ENCODE measurements around the gene HERC2. TPM values are rescaled to one million over a fixed set of nuclear protein-coding genes. Genes with fewer than 3 reads are reported as not detected.
A peak's percentile ranks its signal among the peaks of the same experiment; 100 is the strongest.
"Not testable (repeated sequence)": the region's sequence is repeated elsewhere in the genome, so short reads cannot be mapped to it uniquely, and the experiment has no call there.

Gene HERC2
- total and polyA plus RNA-seq, 9 of the 15 experiments (the other 6 are each of a cell fraction or from before 2014, with no cell fraction given), result 10.6 to 84.0 (median 42.6) TPM

DNA sequence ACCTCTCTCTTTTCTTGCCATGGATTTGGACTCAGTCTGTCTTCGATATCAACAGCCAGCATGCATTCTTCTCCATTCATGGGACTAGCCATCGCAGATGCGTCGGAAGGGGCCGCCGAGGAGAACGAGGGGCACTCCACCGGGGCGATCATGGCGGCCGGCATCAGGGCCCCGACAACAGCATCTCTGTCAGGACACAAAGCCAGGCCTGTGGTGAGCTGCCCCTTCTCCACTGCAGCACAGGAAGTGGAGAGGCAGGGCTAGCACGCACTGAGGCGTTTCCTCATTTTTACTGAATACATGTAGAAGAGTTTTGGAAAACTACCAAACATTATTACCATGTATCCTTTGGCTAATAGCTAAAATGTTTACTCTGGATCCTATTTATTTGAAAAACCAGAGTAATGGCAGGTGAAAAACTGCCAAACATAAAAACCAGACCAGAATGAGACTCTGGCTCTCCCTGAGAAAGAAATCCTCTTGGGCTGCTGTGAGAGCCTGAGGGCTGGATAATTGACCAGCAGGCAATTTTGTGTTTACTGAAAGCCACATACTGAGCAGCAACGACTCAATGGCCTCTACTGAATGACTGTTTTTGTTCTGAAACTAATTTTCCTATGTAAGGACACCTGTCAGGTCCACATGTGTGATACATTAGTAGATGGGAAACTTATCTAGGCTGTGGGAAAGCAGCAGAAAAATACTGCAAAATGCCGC is 153.4 kb downstream of the HERC2 start:
- H3K9me3 ChIP-seq (replicated peaks; ENCODE audit: control insufficient read depth, insufficient read depth, low read depth, low read length); FAIRE-seq; H3K4me1 ChIP-seq (replicated peaks in 1 of 2; ENCODE audit: control insufficient read depth in 2 of 2, insufficient read depth in 2 of 2, low read length in 2 of 2); H3K4me2 ChIP-seq (ENCODE audit: insufficient read depth, low read length); H3K27me3 ChIP-seq (ENCODE audit: control insufficient read depth in 2 of 2, insufficient read depth in 2 of 2, low read length in 2 of 2); H3K4me3 ChIP-seq; H3K9me1 ChIP-seq (ENCODE audit: control insufficient read depth, insufficient read depth, low read length); H3K9ac ChIP-seq (ENCODE audit: insufficient read depth in 1 of 2, low read depth in 2 of 2, low read length in 2 of 2); BruUV-seq (replicated peaks); H3K79me2 ChIP-seq (ENCODE audit: control insufficient read depth, insufficient read depth, low read length); CTCF ChIA-PET (ENCODE audit: low intra/inter-chr PET ratio); ATAC-seq; H2AFZ ChIP-seq (ENCODE audit: low read depth, low read length); in situ Hi-C loops (cut with MboI); H3K27ac ChIP-seq (ENCODE audit: extremely low read depth, low read depth, low read length); intact Hi-C loops (cut with micrococcal nuclease); DNase-seq (ENCODE audit: extremely low read depth in 1 of 4, low spot score in 3 of 4); H4K20me1 ChIP-seq (replicated peaks; ENCODE audit: control insufficient read depth, insufficient read depth, low read length): not testable (repeated sequence)
- peaks cover 85% of the 10 kb centered on the region for H3K36me3 ChIP-seq (ENCODE audit: control insufficient read depth, insufficient read depth, low read length)
- 96% methylated on average over 15 of the region's 16 CpGs for WGBS (ENCODE audit: insufficient coverage, low coverage, missing lambda C conversion rate)
- POLR2A ChIA-PET, result interaction anchor here (1.7 kb wide), 1 partner anchor 14 kb away, joined by 4 read pairs; no protein-coding TSS in a partner anchor

GRCh38 chr15:28167042-28167441 is 154.9 kb downstream of the HERC2 start:
- POLR2A ChIA-PET, result interaction anchor here (1.7 kb wide), 1 partner anchor 13 kb away, joined by 4 read pairs; no protein-coding TSS in a partner anchor
- BruUV-seq (replicated peaks), result no TSS peak

More at GRCh38 chr15:28167042-28167441, 154.9 kb downstream of the HERC2 start:
- CTCF ChIA-PET (ENCODE audit: low intra/inter-chr PET ratio), result no interaction called here
- Histone ChIP-seq H3K27me3 (ENCODE audit: control insufficient read depth in 2 of 2, insufficient read depth in 2 of 2, low read length in 2 of 2) (no peaks in the 10 kb centered on the region), H4K20me1 (replicated peaks; ENCODE audit: control insufficient read depth, insufficient read depth, low read length) (no peaks in the 10 kb centered on the region), H3K4me2 (ENCODE audit: insufficient read depth, low read length) (no peak overlapping the region), H3K79me2 (ENCODE audit: control insufficient read depth, insufficient read depth, low read length) (no peaks in the 10 kb centered on the region), H3K4me3 (no peak overlapping the region), H3K27ac (ENCODE audit: extremely low read depth, low read depth, low read length) (no peak overlapping the region), H3K9me1 (ENCODE audit: control insufficient read depth, insufficient read depth, low read length) (peaks cover 3% of the 10 kb centered on the region), H3K4me1 (replicated peaks in 1 of 2; ENCODE audit: control insufficient read depth in 2 of 2, insufficient read depth in 2 of 2, low read length in 2 of 2) (peaks cover 3% of the 10 kb centered on the region in 2 experiments; a peak in 2 of 5 replicates), H3K36me3 (ENCODE audit: control insufficient read depth, insufficient read depth, low read length) (peaks cover 86% of the 10 kb centered on the region), H3K9me3 (replicated peaks; ENCODE audit: control insufficient read depth, insufficient read depth, low read depth, low read length) (no peaks in the 10 kb centered on the region), H3K9ac (ENCODE audit: insufficient read depth in 1 of 2, low read depth in 2 of 2, low read length in 2 of 2) (no peak overlapping the region), H2AFZ (ENCODE audit: low read depth, low read length) (no peak overlapping the region)
- FAIRE-seq, result no peak
- no peak for DNase-seq (ENCODE audit: extremely low read depth in 1 of 4, low spot score in 3 of 4)
- 24% methylated on average over 3 of the region's 3 CpGs for WGBS (ENCODE audit: insufficient coverage, low coverage, missing lambda C conversion rate)
- in situ Hi-C loops (cut with MboI) (no loop called here), intact Hi-C loops (cut with micrococcal nuclease) (no loop called here)
- no peak for ATAC-seq
- peak; percentile 6; the same call in 1 of the 2 replicates for TF ChIP-seq C11orf30 (IDR thresholded peaks at IDR 0.05; ENCODE audit: low read depth)
- TF ChIP-seq MTA1 (IDR thresholded peaks at IDR 0.05; ENCODE audit: borderline replicate concordance), result no peak
- TF ChIP-seq MAFF (IDR thresholded peaks at IDR 0.05; ENCODE audit: low read length), result peak; percentile 5; the same call in 1 of the 2 replicates
- no peak for TF ChIP-seq HMGXB4 (CRISPR knock-in tag; IDR thresholded peaks at IDR 0.05)
- TF ChIP-seq DNMT1 (IDR thresholded peaks at IDR 0.05), result no peak
- peak; percentile 62; the same call in 1 of the 2 replicates for TF ChIP-seq NFE2 (IDR thresholded peaks at IDR 0.05; ENCODE audit: low read depth)
- peak; percentile 38; the same call in 1 of the 2 replicates for TF ChIP-seq MAFG (tag; conservative IDR thresholded peaks at IDR 0.05)
